MM.1S (cell line): ENCODE measurements around the gene HOXA11.
A peak's percentile ranks its signal among the peaks of the same experiment; 100 is the strongest.

Experiments
- DNase-seq: peaks from one replicate; pipeline ENCODE4 v3.0.0-alpha.2; 2015
- H2AFZ ChIP-seq: fragments of 300-600 bp; sonication (generic); 2 replicates; pipeline ENCODE4 v1.6.0; 2016; ENCODE audit warnings: antibody characterized with exemption, low read length
- H3F3A ChIP-seq: fragments of 300-600 bp; sonication (generic); 2 replicates; pipeline ENCODE4 v1.6.1; 2016; ENCODE audit warnings: mild to moderate bottlenecking, antibody characterized with exemption, low read length, moderate library complexity, mixed read lengths; ENCODE audit not compliant: insufficient read depth
- H3K27ac ChIP-seq: fragments of 300-600 bp; sonication (generic); 2 replicates; pipeline ENCODE4 v1.5.1; 2016; ENCODE audit warnings: mild to moderate bottlenecking, low read length
- H3K27me3 ChIP-seq: fragments of 300-600 bp; sonication (generic); replicated peaks from 2 replicates; pipeline ENCODE4 v1.6.0; 2016; ENCODE audit warnings: low read length; ENCODE audit not compliant: insufficient read depth
- H3K36me3 ChIP-seq: fragments of 300-600 bp; sonication (generic); replicated peaks from 2 replicates; pipeline ENCODE4 v1.6.1; 2016; ENCODE audit warnings: mild to moderate bottlenecking, low read length, mixed read lengths; ENCODE audit not compliant: insufficient read depth
- H3K4me1 ChIP-seq: fragments of 300-600 bp; sonication (generic); 2 replicates; pipeline ENCODE4 v1.6.1; 2016; ENCODE audit warnings: low read length, mixed read lengths
- H3K4me2 ChIP-seq: fragments of 300-600 bp; sonication (generic); 2 replicates; pipeline ENCODE4 v1.6.0; 2016; ENCODE audit warnings: low read depth, low read length
- H3K4me3 ChIP-seq: fragments of 300-600 bp; sonication (generic); 2 replicates; pipeline ENCODE4 v1.5.1; 2016; ENCODE audit warnings: low read length, mixed read lengths
- H3K79me2 ChIP-seq: fragments of 300-600 bp; sonication (generic); 2 replicates; pipeline ENCODE4 v1.6.1; 2016; ENCODE audit warnings: mixed run types, low read length, mixed read lengths
- H3K9ac ChIP-seq: fragments of 300-600 bp; sonication (generic); 2 replicates; pipeline ENCODE4 v1.6.1; 2016; ENCODE audit warnings: low read length, mixed read lengths
- H3K9me2 ChIP-seq: fragments of 300-600 bp; sonication (generic); replicated peaks from 2 replicates; pipeline ENCODE4 v1.6.1; 2016; ENCODE audit warnings: mild to moderate bottlenecking, low read length, mixed read lengths; ENCODE audit not compliant: insufficient read depth
- H3K9me3 ChIP-seq: fragments of 300-600 bp; sonication (generic); replicated peaks from 2 replicates; pipeline ENCODE4 v1.6.1; 2016; ENCODE audit warnings: mild to moderate bottlenecking, low read length, mixed read lengths; ENCODE audit not compliant: insufficient read depth
- H4K20me1 ChIP-seq: fragments of 300-600 bp; sonication (generic); 2 replicates; pipeline ENCODE4 v1.6.1; 2016; ENCODE audit warnings: mild to moderate bottlenecking, low read length, moderate library complexity, mixed read lengths; ENCODE audit not compliant: insufficient read depth
- EZH2 ChIP-seq: fragments of 300-600 bp; sonication (generic); optimal IDR thresholded peaks from 2 replicates; pipeline ENCODE3; 2017; ENCODE audit warnings: low read depth, mild to moderate bottlenecking, antibody characterized with exemption, low read length, mixed read lengths
- EZH2phosphoT487 ChIP-seq: fragments of 300-600 bp; sonication (generic); IDR thresholded peaks from 2 replicates; pipeline ENCODE4 v1.6.1; 2018; ENCODE audit warnings: antibody characterized with exemption, low read length
- TF ChIP-seq, protein P1 (sequence below): fragments of 300-600 bp; sonication (generic); IDR thresholded peaks from 2 replicates; pipeline ENCODE4 v1.5.1; 2016; ENCODE audit warnings: antibody characterized with exemption, low read length, mixed read lengths

Gene HOXA11

GRCh38 chr7:27159266-27160144, 25.5 kb downstream of the HOXA11 start:
- Histone ChIP-seq H3K9ac (no peak overlapping the region), H3K79me2 (no peaks in the 10 kb centered on the region), H3K9me3 (no peaks in the 10 kb centered on the region), H3K4me2 (peak overlapping the region; percentile 96; the same call in 1 of the 2 replicates), H3K36me3 (no peaks in the 10 kb centered on the region), H3K27ac (no peak overlapping the region), H3K4me1 (peaks cover 4% of the 10 kb centered on the region; the same call in 1 of the 2 replicates), H3F3A (no peaks in the 10 kb centered on the region), H2AFZ (no peak overlapping the region), H3K27me3 (peaks cover 91% of the 10 kb centered on the region), H4K20me1 (no peaks in the 10 kb centered on the region), H3K9me2 (no peaks in the 10 kb centered on the region), H3K4me3 (peak overlapping the region; percentile 64; the same call in 1 of the 2 replicates)
- DNase-seq, result no peak
- TF ChIP-seq, protein P1, sequence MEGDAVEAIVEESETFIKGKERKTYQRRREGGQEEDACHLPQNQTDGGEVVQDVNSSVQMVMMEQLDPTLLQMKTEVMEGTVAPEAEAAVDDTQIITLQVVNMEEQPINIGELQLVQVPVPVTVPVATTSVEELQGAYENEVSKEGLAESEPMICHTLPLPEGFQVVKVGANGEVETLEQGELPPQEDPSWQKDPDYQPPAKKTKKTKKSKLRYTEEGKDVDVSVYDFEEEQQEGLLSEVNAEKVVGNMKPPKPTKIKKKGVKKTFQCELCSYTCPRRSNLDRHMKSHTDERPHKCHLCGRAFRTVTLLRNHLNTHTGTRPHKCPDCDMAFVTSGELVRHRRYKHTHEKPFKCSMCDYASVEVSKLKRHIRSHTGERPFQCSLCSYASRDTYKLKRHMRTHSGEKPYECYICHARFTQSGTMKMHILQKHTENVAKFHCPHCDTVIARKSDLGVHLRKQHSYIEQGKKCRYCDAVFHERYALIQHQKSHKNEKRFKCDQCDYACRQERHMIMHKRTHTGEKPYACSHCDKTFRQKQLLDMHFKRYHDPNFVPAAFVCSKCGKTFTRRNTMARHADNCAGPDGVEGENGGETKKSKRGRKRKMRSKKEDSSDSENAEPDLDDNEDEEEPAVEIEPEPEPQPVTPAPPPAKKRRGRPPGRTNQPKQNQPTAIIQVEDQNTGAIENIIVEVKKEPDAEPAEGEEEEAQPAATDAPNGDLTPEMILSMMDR, result no peak
- no peak for TF ChIP-seq EZH2
- no peak for TF ChIP-seq EZH2phosphoT487

GRCh38 chr7:27158436-27159265, 26.4 kb downstream of the HOXA11 start:
- Histone ChIP-seq H3K4me3 (no peak overlapping the region), H3K4me1 (peaks cover 4% of the 10 kb centered on the region; the same call in 1 of the 2 replicates), H2AFZ (no peak overlapping the region), H3K27ac (no peak overlapping the region), H3K9me2 (no peaks in the 10 kb centered on the region), H3K9ac (no peak overlapping the region), H3K27me3 (peaks cover 91% of the 10 kb centered on the region), H3F3A (no peaks in the 10 kb centered on the region), H3K4me2 (no peak overlapping the region), H3K9me3 (no peaks in the 10 kb centered on the region), H4K20me1 (no peaks in the 10 kb centered on the region), H3K79me2 (no peaks in the 10 kb centered on the region), H3K36me3 (no peaks in the 10 kb centered on the region)
- DNase-seq, result no peak
- TF ChIP-seq EZH2, result no peak
- TF ChIP-seq, protein P1, result no peak
- no peak for TF ChIP-seq EZH2phosphoT487

DNA sequence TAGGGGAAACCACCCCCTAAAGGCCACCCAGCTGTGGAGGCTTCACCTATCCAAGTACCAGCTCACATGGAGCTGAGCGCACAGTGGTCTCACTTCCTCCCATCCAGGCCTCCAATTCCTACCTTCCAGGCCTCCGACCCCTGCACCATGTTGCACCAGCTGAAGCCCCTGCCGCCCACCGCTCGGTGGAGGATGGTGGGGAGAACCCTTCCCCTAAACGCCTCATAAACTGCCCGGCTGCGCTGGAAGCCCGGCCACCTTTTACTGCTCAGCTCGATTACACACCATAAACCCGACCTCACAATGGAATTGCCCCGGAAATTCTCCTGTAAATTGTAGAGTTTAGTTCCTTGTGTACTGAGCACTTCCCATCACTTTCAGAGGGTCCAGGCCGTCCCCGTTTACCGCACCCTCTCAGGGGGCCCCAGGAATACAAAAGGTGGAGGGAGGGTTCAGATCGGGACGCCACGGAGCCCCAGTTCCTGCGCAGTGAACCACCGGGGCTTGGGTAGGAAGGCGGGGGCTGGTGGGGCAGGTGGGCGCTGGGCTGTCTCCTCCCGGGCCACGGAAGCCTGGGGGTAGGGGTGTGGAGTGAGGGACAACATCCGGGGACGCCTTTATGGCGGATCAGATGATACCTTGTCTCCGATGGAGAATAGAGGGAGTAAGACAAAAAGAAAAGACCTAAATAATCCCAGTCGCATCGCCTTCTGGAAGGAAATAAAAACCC, 27.2 kb downstream of the HOXA11 start:
- no peak for DNase-seq
- Histone ChIP-seq H3K27me3 (peaks cover 91% of the 10 kb centered on the region), H3K4me1 (peaks cover 4% of the 10 kb centered on the region; the same call in 1 of the 2 replicates), H3K27ac (no peak overlapping the region), H2AFZ (no peak overlapping the region), H3K36me3 (no peaks in the 10 kb centered on the region), H3F3A (no peaks in the 10 kb centered on the region), H3K79me2 (no peaks in the 10 kb centered on the region), H3K9me2 (no peaks in the 10 kb centered on the region), H3K9me3 (no peaks in the 10 kb centered on the region), H4K20me1 (no peaks in the 10 kb centered on the region), H3K4me3 (no peak overlapping the region), H3K9ac (no peak overlapping the region), H3K4me2 (no peak overlapping the region)
- TF ChIP-seq EZH2phosphoT487 (no peak), EZH2 (no peak)
- TF ChIP-seq, protein P1, result no peak
